ENCODE measurements around the gene TESK2.

GRCh38 chr1:45351508-45351907, 139.5 kb downstream of the TESK2 start:
- no peak for TF ChIP-seq CTCF (IDR thresholded peaks at IDR 0.05)
- no peak for TF ChIP-seq JUND (IDR thresholded peaks at IDR 0.05)
- TF ChIP-seq RCOR1 (IDR thresholded peaks at IDR 0.05; ENCODE audit: low read length), result no peak
- TF ChIP-seq GATA2 (CRISPR knock-in tag; IDR thresholded peaks at IDR 0.05), result no peak
- TF ChIP-seq MXI1 (IDR thresholded peaks at IDR 0.05; ENCODE audit: low read depth, low read length), result no peak
- no peak for TF ChIP-seq EP300 (IDR thresholded peaks at IDR 0.05; ENCODE audit: borderline replicate concordance in 1 of 2, low read depth in 1 of 2, low read length in 1 of 2)
- TF ChIP-seq MAX (IDR thresholded peaks at IDR 0.05; ENCODE audit: low read depth), result no peak
- TF ChIP-seq REST (IDR thresholded peaks at IDR 0.05; ENCODE audit: low read depth, low read length), result no peak
- no peak for TF ChIP-seq RFX5 (IDR thresholded peaks at IDR 0.05; ENCODE audit: low read length)
- no peak for TF ChIP-seq POLR2AphosphoS5 (IDR thresholded peaks at IDR 0.05; ENCODE audit: low read depth, low read length)
- no peak for TF ChIP-seq TEAD4 (IDR thresholded peaks at IDR 0.05; ENCODE audit: borderline replicate concordance, insufficient read depth)
- TF ChIP-seq NRF1 (IDR thresholded peaks at IDR 0.05; ENCODE audit: low read depth, low read length), result no peak
- TF ChIP-seq FOXM1 (IDR thresholded peaks at IDR 0.05; ENCODE audit: low read depth), result no peak
